HG03575 (cell line): ENCODE measurements around the gene ATP6V1A.

ENCODE experiments used
- ATAC-seq: cut with Tn5 transposase; IDR thresholded peaks from one replicate; pipeline ENCODE4 v1.9.1; 2021; ENCODE audit not compliant: unreplicated experiment, insufficient number of reproducible peaks, low FRiP score; ENCODE audit errors: extremely low read depth

Gene ATP6V1A

GRCh38 chr3:113852506-113852905, 105.7 kb downstream of the ATP6V1A start:
- ATAC-seq: no peak
